Gastrocnemius medialis (tissue), 4 donors: ENCODE results near the gene DUSP2. TPM values are rescaled to one million over a fixed set of nuclear protein-coding genes. Genes with fewer than 3 reads are reported as not detected.

Experiments used
- ATAC-seq, 2 donors: fragments of 150-250 bp; one replicate each; pipeline ENCODE4 v1.9.1; 2016
- DNase-seq, 2 donors: peaks; one replicate each; pipeline ENCODE4 v3.0.0-alpha.2; 2019
- H3K27ac ChIP-seq, 4 donors: fragments of 200-600 bp; sonication (generic); 1 replicate in 1 of 4; 2 replicates in 3 of 4; pipeline ENCODE4 v1.5.1; 2016 to 2018; ENCODE audit warnings: mild to moderate bottlenecking in 2 of 4, moderate library complexity in 1 of 4
- H3K27me3 ChIP-seq, 3 donors: fragments of 200-600 bp; sonication (generic) in 2 of 3; 1 replicate in 1 of 3; 2 replicates in 2 of 3; pipeline versions ENCODE4 v1.5.1 to v1.6.0; 2016 to 2019; ENCODE audit warnings: mild to moderate bottlenecking in 1 of 3, moderate library complexity in 1 of 3
- H3K36me3 ChIP-seq, 2 donors: fragments of 200-600 bp; sonication (generic) in 1 of 2; one replicate each; pipeline ENCODE4 v1.5.1; 2017 to 2018
- H3K4me1 ChIP-seq, 2 donors: fragments of 200-600 bp; sonication (generic) in 1 of 2; one replicate each; pipeline ENCODE4 v1.5.1; 2016 to 2017; ENCODE audit warnings: mild to moderate bottlenecking in 2 of 2
- H3K4me3 ChIP-seq, 4 donors: fragments of 200-600 bp; sonication (generic) in 3 of 4; 1 replicate in 1 of 4; 2 replicates in 3 of 4; pipeline ENCODE4 v1.5.1; 2016 to 2019; ENCODE audit warnings: mild to moderate bottlenecking in 2 of 4
- H3K9me3 ChIP-seq, 3 donors: fragments of 200-600 bp; sonication (generic) in 2 of 3; 1 replicate in 1 of 3; 2 replicates in 2 of 3; pipeline ENCODE4 v1.5.1; 2016 to 2019
- POLR2A ChIP-seq, 2 donors: fragments of 450-650 bp; IDR thresholded peaks; one replicate each; pipeline ENCODE4 v1.6.1; 2017; ENCODE audit warnings: antibody characterized with exemption in 2 of 2, mild to moderate bottlenecking in 2 of 2, moderate library complexity in 2 of 2
- in situ Hi-C, 4 donors: fragments of 200-750 bp; cut with MboI; loops; one replicate each; pipeline versions ENCODE4 v1.15.0 to v1.8.0; 2017; ENCODE audit warnings: low sequenced_read_pairs in 4 of 4
- intact Hi-C: fragments of 100-400 bp; cut with DNase I; formaldehyde crosslinking; loops from one replicate; pipeline ENCODE4 v1.15.1; 2023; ENCODE audit warnings: low total_unique reads
- total RNA-seq, 4 donors: library from RNA; depleted of rRNA; stranded (reverse); fragments of >200 nt; gene quantifications; one replicate each; pipeline versions ENCODE4 v1.1.0 to v1.2.3, GENCODE V29; 2016
- TF ChIP-seq, protein P1 (sequence below), 5 experiments: fragments of 450-650 bp in 3 of 5; fragments of 200-600 bp in 2 of 5; sonication (generic) in 2 of 5; IDR thresholded peaks in 4 of 5; conservative IDR thresholded peaks in 1 of 5; 1 replicate in 4 of 5; 2 replicates in 1 of 5; pipeline ENCODE4 v1.5.1; 2016 to 2019; ENCODE audit warnings: antibody characterized with exemption in 5 of 5, mild to moderate bottlenecking in 3 of 5, moderate library complexity in 3 of 5

Gene DUSP2
- total RNA-seq, 4 donors from 2014 or later, result 1.6 to 4.0 (median 2.9) TPM

DNA sequence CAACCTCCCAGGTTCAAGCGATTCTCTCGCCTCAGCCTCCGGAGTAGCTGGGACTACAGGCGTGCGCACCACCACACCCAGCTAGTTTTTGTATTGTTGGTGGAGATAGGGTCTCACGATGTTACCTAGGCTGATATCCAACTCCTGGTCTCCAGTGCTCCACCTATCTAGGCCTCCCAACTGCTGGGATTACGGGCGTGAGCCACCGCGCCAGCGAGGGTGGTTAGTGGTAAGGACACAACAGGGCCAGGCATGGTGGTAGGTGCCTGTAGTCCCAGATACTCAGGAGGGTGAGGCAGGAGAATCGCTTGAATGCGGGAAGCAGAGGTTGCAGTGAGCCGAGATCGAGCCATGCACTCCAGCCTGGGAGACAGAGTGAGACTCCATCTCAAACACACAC lies 26.6 kb upstream of the DUSP2 start:
- Histone ChIP-seq H3K27ac (no peak overlapping the region), H3K9me3 (no peaks in the 10 kb centered on the region), H3K4me3 (no peak overlapping the region), H3K27me3 (no peaks in the 10 kb centered on the region), H3K4me1 (peaks cover 0 to 12% of the 10 kb centered on the region in 2 donors), H3K36me3 (no peaks in the 10 kb centered on the region)
- TF ChIP-seq, protein P1, sequence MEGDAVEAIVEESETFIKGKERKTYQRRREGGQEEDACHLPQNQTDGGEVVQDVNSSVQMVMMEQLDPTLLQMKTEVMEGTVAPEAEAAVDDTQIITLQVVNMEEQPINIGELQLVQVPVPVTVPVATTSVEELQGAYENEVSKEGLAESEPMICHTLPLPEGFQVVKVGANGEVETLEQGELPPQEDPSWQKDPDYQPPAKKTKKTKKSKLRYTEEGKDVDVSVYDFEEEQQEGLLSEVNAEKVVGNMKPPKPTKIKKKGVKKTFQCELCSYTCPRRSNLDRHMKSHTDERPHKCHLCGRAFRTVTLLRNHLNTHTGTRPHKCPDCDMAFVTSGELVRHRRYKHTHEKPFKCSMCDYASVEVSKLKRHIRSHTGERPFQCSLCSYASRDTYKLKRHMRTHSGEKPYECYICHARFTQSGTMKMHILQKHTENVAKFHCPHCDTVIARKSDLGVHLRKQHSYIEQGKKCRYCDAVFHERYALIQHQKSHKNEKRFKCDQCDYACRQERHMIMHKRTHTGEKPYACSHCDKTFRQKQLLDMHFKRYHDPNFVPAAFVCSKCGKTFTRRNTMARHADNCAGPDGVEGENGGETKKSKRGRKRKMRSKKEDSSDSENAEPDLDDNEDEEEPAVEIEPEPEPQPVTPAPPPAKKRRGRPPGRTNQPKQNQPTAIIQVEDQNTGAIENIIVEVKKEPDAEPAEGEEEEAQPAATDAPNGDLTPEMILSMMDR (IDR thresholded peaks at IDR 0.05 in 4 of 5, conservative IDR thresholded peaks at IDR 0.05 in 1 of 5), result no peak
- TF ChIP-seq POLR2A (IDR thresholded peaks at IDR 0.05), result no peak
- no peak for ATAC-seq
- DNase-seq, result peak in 1 of 2 donors; percentile 8
- in situ Hi-C loops (loop anchor here in 1 of 4 donors (10.0 kb wide), 1 partner anchor 147 kb away; no protein-coding TSS in a partner anchor), intact Hi-C loops (loop anchor here (10.0 kb wide), 2 partner anchors 147 to 177 kb away; partner anchors contain the start of gene ANKRD36C)

DNA sequence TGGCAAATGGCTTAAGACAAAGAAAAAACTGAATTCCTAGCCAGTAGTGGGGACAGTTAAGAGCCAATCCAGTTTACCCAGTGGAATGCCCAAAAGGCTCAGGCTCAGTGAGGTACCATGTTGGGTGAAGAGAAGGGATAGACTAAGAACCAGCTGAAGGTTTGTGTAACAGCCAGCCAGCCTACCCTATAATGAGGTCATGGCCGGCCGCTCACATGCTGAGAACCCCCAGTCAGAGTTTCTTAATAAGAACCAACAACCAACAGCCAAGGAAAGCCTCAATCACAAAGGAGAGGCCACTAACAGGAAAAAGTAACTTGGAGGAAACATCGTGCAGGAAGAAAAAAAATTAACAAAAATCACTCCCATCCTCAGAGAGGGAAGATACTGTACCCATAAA lies 25.4 kb upstream of the DUSP2 start:
- in situ Hi-C loops, result loop anchor here in 1 of 4 donors (10.0 kb wide), 1 partner anchor 146 kb away; no protein-coding TSS in a partner anchor
- ATAC-seq (no peak), DNase-seq (no peak)
- no peak for TF ChIP-seq POLR2A (IDR thresholded peaks at IDR 0.05)
- TF ChIP-seq, protein P1 (IDR thresholded peaks at IDR 0.05 in 4 of 5, conservative IDR thresholded peaks at IDR 0.05 in 1 of 5), result no peak
- H3K27me3 ChIP-seq, result no peaks in the 10 kb centered on the region
- intact Hi-C loops, result loop anchor here (10.0 kb wide), 2 partner anchors 146 to 176 kb away; partner anchors contain the start of gene ANKRD36C
- H3K27ac ChIP-seq, result no peak overlapping the region
- no peaks in the 10 kb centered on the region for H3K36me3 ChIP-seq
- no peak overlapping the region for H3K4me3 ChIP-seq
- peaks cover 0 to 7% of the 10 kb centered on the region in 2 donors for H3K4me1 ChIP-seq
- no peaks in the 10 kb centered on the region for H3K9me3 ChIP-seq

DNA sequence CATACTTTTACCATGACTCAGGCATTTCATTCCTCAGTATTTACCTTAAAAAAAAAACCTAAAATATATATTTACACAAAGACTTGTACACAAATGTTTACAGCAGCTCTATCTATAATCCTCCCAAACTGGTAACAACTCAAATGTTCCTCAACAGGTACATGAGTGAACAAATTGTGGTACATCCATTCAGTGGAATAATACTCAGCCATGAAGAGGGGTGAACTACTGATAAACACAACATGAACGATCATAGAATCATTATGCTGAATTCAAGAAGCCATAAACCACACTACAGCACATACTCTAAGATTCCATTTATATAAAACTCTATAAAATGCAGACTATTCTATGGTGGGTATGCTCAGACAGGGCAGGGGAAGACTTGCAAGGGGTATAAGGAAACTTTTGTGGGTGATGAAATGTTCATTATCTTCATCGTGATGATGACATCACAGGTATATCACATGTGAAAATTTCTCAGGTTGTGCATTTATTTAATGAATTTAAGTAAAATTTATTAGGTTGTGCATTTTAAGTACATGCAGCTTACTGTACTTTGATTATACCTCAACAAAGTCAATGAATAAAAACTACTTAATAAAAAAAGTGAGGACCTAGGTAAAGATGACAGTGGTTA lies 24.7 kb upstream of the DUSP2 start:
- DNase-seq (no peak), ATAC-seq (no peak)
- H3K4me1 ChIP-seq, result peaks cover 0 to 5% of the 10 kb centered on the region in 2 donors
- no peaks in the 10 kb centered on the region for H3K36me3 ChIP-seq
- no peaks in the 10 kb centered on the region for H3K9me3 ChIP-seq
- no peak overlapping the region for H3K27ac ChIP-seq
- H3K27me3 ChIP-seq, result no peaks in the 10 kb centered on the region
- intact Hi-C loops (loop anchor here (10.0 kb wide), 2 partner anchors 145 to 175 kb away; partner anchors contain the start of gene ANKRD36C), in situ Hi-C loops (loop anchor here in 1 of 4 donors (10.0 kb wide), 1 partner anchor 145 kb away; no protein-coding TSS in a partner anchor)
- TF ChIP-seq POLR2A (IDR thresholded peaks at IDR 0.05), result no peak
- H3K4me3 ChIP-seq, result no peak overlapping the region

DNA sequence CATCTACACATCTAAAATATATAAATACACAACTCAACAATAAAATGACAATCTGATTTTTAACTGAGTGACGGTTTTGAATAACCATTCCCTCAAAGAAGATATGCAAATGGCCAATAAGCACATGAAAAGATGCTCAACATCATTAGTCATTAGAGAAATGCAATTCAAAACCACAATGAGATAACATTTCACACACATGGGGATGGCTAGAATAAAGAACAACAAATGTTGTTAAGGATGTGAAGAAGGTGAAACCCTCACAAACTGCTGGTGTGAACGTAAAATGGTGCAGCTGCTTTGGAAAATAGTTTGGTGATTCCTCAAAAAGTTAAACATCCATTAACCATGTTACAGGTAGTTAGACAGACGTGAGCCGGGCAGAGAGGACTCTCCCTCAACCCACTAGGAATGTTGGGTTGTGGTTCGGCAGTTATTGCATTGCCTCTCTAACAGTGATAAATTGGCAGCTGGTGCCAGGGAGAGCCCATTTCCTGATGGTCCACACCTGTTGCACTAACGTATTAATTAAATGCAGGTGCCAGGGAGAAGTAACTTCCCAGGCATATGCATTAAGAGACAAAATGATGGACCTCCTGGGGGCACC lies 22.3 kb upstream of the DUSP2 start:
- Histone ChIP-seq H3K4me3 (no peak overlapping the region), H3K36me3 (no peaks in the 10 kb centered on the region), H3K27me3 (no peaks in the 10 kb centered on the region), H3K9me3 (no peaks in the 10 kb centered on the region), H3K4me1 (no peaks in the 10 kb centered on the region), H3K27ac (no peak overlapping the region)
- DNase-seq (no peak), ATAC-seq (no peak)
- intact Hi-C loops (no loop called here), in situ Hi-C loops (no loop called here)
- TF ChIP-seq, protein P1 (IDR thresholded peaks at IDR 0.05 in 4 of 5, conservative IDR thresholded peaks at IDR 0.05 in 1 of 5), result no peak
- no peak for TF ChIP-seq POLR2A (IDR thresholded peaks at IDR 0.05)

DNA sequence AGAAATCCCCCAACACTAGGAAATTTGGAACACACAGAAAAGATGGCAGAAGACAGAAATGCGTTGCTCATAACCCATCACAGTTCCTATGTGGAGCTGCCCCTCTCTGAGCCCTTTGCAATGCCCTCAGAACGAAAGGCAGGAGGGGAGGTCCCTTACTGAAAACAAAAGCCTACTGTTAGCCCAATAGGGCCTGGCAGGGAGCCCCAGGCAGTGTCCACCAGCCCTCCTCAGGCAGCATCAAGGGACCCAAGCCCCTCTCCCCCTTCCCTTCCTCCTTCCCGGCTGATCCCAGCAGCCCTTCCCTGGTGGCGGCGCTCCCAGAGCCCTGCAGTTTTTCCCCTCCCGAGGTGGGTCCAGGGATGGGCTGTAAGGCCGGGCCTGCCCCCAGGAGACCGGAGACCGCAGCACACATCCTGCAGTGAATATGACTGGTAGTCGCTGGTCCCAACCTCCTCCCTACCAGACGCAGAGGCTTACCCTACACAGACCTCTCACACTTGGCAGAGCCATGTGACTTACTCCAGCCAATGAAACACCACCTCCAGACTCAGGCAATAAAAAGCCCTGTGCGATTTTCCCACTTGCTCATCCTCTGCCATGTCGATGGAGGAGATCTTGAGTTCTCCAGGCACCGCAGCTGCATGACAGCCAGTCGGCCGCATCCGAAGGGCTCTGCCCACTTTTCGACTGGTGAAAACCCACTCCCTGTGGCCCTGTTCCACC lies 19.4 kb upstream of the DUSP2 start:
- Histone ChIP-seq H3K4me3 (no peak overlapping the region), H3K9me3 (no peaks in the 10 kb centered on the region), H3K27ac (no peak overlapping the region), H3K27me3 (no peaks in the 10 kb centered on the region), H3K4me1 (no peaks in the 10 kb centered on the region), H3K36me3 (no peaks in the 10 kb centered on the region)
- DNase-seq (no peak), ATAC-seq (no peak)
- intact Hi-C loops (no loop called here), in situ Hi-C loops (no loop called here)
- TF ChIP-seq, protein P1 (IDR thresholded peaks at IDR 0.05 in 4 of 5, conservative IDR thresholded peaks at IDR 0.05 in 1 of 5), result no peak
- TF ChIP-seq POLR2A (IDR thresholded peaks at IDR 0.05), result no peak
